Keratinocyte (primary cell): ENCODE measurements around the gene DRAP1. TPM values are rescaled to one million over a fixed set of nuclear protein-coding genes. Genes with fewer than 3 reads are reported as not detected.
A peak's percentile ranks its signal among the peaks of the same experiment; 100 is the strongest.

Source experiments
- DNase-seq: peaks from one replicate; pipeline ENCODE4 v3.0.0-alpha.2; 2011; ENCODE audit warnings: low read depth, missing footprints, low spot score
- FAIRE-seq: peaks from 2 replicates; lab custom pipeline; 2011; peaks lifted over from hg19 to GRCh38; lab: Jason Lieb, UNC
- H2AFZ ChIP-seq: 2 replicates; pipeline ENCODE4 v1.6.0; 2012; ENCODE audit warnings: low read length, control low read depth, inconsistent platforms; ENCODE audit not compliant: control insufficient read depth
- H3K27ac ChIP-seq: 2 replicates; pipeline ENCODE4 v1.5.1; 2011; ENCODE audit warnings: low read length; ENCODE audit not compliant: control insufficient read depth, insufficient read depth
- H3K27me3 ChIP-seq: 3 replicates; pipeline ENCODE4 v1.6.0; 2011; ENCODE audit warnings: low read length; ENCODE audit not compliant: control insufficient read depth, insufficient read depth; ENCODE audit errors: extremely low read depth
- H3K36me3 ChIP-seq, 2 experiments: 2 replicates in 1 of 2; 3 replicates in 1 of 2; pipeline ENCODE4 v1.5.1; 2011; ENCODE audit warnings: low read length in 2 of 2, mild to moderate bottlenecking in 1 of 2; ENCODE audit not compliant: control insufficient read depth in 2 of 2, insufficient read depth in 2 of 2; ENCODE audit errors: extremely low read depth in 1 of 2
- H3K4me1 ChIP-seq: 3 replicates; pipeline ENCODE4 v1.5.1; 2011; ENCODE audit warnings: low read length; ENCODE audit not compliant: control insufficient read depth, insufficient read depth; ENCODE audit errors: extremely low read depth
- H3K4me2 ChIP-seq: 3 replicates; pipeline ENCODE4 v1.6.0; 2011; ENCODE audit warnings: low read depth, low read length; ENCODE audit not compliant: control insufficient read depth, insufficient read depth; ENCODE audit errors: extremely low read depth
- H3K4me3 ChIP-seq, 3 experiments: fragments of 200-600 bp in 1 of 3; sonication (generic) in 1 of 3; 2 replicates in 2 of 3; 3 replicates in 1 of 3; pipeline ENCODE4 v1.5.1; 2011 to 2016; ENCODE audit warnings: low read length in 3 of 3, mild to moderate bottlenecking in 3 of 3, control low read depth in 2 of 3, inconsistent platforms in 1 of 3, low read depth in 1 of 3, mixed read lengths in 1 of 3, mixed run types in 1 of 3, moderate library complexity in 1 of 3; ENCODE audit not compliant: control insufficient read depth in 2 of 3, insufficient read depth in 2 of 3; ENCODE audit errors: extremely low read depth in 1 of 3
- H3K79me2 ChIP-seq: 2 replicates; pipeline ENCODE4 v1.6.0; 2012; ENCODE audit warnings: low read length; ENCODE audit not compliant: control insufficient read depth, insufficient read depth
- H3K9ac ChIP-seq: 3 replicates; pipeline ENCODE4 v1.6.0; 2011; ENCODE audit warnings: low read length; ENCODE audit not compliant: control insufficient read depth, insufficient read depth; ENCODE audit errors: extremely low read depth
- H3K9me1 ChIP-seq: 3 replicates; pipeline ENCODE4 v1.6.0; 2011; ENCODE audit warnings: low read length; ENCODE audit not compliant: control insufficient read depth, insufficient read depth; ENCODE audit errors: extremely low read depth
- H3K9me3 ChIP-seq: 2 replicates; pipeline ENCODE4 v1.5.1; 2012; ENCODE audit warnings: low read depth, low read length; ENCODE audit not compliant: control insufficient read depth
- H4K20me1 ChIP-seq: 3 replicates; pipeline ENCODE4 v1.6.0; 2011; ENCODE audit warnings: low read length; ENCODE audit not compliant: control insufficient read depth, insufficient read depth; ENCODE audit errors: extremely low read depth
- EZH2 ChIP-seq: IDR thresholded peaks from one replicate; pipeline ENCODE4 v1.6.1; 2012; ENCODE audit warnings: inconsistent platforms, mild to moderate bottlenecking, low read length, moderate library complexity
- dilution Hi-C: fragments of 300-500 bp; cut with MboI; formaldehyde crosslinking; loops from one replicate; pipeline ENCODE4 v1.7.0; 2020; ENCODE audit warnings: low sequenced_read_pairs; ENCODE audit not compliant: extremely low pct_ligation_motif_present
- polyA plus RNA-seq, 5 experiments: library from polyadenylated mRNA; depleted of rRNA in 3 of 5; stranded (reverse) in 3 of 5; stranded (forward) in 1 of 5; unstranded in 1 of 5; fragments of >200 nt; gene quantifications; 1 replicate in 1 of 5; 2 replicates in 3 of 5; 3 replicates in 1 of 5; pipeline versions ENCODE4 v1.2.1 to v1.2.3, GENCODE V29; 2011 to 2012; ENCODE audit warnings: missing spikeins in 2 of 5, low read depth in 1 of 5, low replicate concordance in 1 of 5
- TF ChIP-seq, protein P1 (sequence below), 3 experiments: IDR thresholded peaks in 1 of 3; conservative IDR thresholded peaks in 1 of 3; optimal IDR thresholded peaks in 1 of 3; 2 replicates in 2 of 3; 3 replicates in 1 of 3; pipeline versions ENCODE3 to v1.5.1; 2011; ENCODE audit warnings: low read length in 3 of 3, mild to moderate bottlenecking in 3 of 3, moderate library complexity in 2 of 3, control low read depth in 1 of 3, inconsistent platforms in 1 of 3; ENCODE audit not compliant: insufficient read depth in 2 of 3; ENCODE audit errors: extremely low read depth in 1 of 3

DRAP1 gene
- polyA plus RNA-seq, 1 donor (not counting 4 experiments of a cell fraction or from before 2014, with no cell fraction given) = 135 TPM

DNA sequence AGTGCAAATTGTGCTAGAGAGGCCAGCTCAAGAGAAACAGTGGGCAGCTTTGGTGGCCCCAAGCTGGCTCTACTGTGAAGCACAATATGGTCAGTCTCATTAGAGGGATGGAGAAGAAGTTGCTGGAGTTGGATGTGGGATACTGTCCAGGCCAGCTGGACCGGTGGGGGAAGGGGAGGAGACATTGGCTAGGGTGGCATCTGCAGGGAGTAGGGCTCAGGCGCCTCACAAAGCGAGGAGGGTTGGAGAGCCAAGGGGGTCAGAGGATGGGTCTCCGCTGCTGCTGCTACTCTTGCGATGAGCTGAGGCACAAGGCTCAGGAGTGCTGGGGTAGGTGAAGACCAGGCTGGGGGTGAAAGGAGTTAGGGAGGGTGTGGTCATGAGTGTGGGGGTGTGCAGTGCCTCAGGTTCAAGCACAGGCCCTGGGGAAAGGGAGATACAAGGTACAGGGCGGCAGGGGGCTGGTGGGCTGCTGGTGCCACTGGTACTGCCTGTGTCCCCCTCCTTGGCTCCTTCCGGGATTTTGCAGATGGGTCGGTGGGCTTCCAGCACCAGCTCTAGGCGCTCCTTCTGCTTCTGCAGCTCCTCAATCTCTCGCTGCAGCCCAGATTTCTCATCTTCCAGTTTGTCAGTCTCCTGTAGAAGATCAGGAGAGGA, 26.4 kb upstream of the DRAP1 start:
- dilution Hi-C loops = no loop called here
- no peak for DNase-seq
- Histone ChIP-seq H3K27me3 (no peaks in the 10 kb centered on the region), H2AFZ (no peak overlapping the region), H3K79me2 (peaks cover 47% of the 10 kb centered on the region), H3K4me1 (peaks cover 63% of the 10 kb centered on the region), H3K36me3 (peaks cover 22 to 47% of the 10 kb centered on the region in 2 experiments), H3K9me3 (no peaks in the 10 kb centered on the region), H3K9ac (peak overlapping the region; percentile 6), H3K9me1 (peaks cover 2% of the 10 kb centered on the region), H4K20me1 (peaks cover 48% of the 10 kb centered on the region), H3K4me3 (peak overlapping the region in 2 of 3 experiments; percentile 43 to 55), H3K4me2 (peak overlapping the region; percentile 74), H3K27ac (no peak overlapping the region)
- FAIRE-seq = no peak
- TF ChIP-seq, protein P1, sequence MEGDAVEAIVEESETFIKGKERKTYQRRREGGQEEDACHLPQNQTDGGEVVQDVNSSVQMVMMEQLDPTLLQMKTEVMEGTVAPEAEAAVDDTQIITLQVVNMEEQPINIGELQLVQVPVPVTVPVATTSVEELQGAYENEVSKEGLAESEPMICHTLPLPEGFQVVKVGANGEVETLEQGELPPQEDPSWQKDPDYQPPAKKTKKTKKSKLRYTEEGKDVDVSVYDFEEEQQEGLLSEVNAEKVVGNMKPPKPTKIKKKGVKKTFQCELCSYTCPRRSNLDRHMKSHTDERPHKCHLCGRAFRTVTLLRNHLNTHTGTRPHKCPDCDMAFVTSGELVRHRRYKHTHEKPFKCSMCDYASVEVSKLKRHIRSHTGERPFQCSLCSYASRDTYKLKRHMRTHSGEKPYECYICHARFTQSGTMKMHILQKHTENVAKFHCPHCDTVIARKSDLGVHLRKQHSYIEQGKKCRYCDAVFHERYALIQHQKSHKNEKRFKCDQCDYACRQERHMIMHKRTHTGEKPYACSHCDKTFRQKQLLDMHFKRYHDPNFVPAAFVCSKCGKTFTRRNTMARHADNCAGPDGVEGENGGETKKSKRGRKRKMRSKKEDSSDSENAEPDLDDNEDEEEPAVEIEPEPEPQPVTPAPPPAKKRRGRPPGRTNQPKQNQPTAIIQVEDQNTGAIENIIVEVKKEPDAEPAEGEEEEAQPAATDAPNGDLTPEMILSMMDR (optimal IDR thresholded peaks at IDR 0.05 in 1 of 3, IDR thresholded peaks at IDR 0.05 in 1 of 3, conservative IDR thresholded peaks at IDR 0.05 in 1 of 3; ENCODE audit: extremely low read depth in 1 of 3, insufficient read depth in 2 of 3, low read length in 3 of 3) = no peak
- no peak for TF ChIP-seq EZH2

DNA sequence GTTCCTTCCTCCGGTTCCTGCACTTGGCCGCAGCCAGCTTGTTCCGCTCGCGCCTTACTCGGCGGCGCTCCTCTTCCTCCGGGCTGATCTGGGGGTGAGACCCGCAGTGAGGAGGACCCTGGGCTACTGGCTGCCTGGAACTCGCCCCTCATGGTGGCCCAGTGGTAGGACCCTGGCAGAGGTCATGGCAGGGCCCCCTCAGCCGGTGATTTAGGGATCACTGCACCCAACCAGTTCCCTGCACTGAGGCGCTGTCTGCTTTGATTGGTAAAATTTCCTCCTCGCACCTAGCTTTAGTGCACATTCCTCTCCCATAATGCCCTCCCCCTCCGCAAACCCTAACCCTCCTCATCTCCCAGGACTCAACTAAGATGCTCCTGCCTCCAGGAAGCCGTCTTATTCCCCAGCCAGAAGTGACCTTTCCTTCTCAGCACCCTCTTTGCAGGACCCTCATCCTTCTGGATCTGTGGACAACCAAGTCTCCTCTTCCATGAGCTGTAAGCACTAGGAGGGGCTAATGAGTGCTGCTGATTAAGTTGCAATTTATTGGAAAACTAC, 25.1 kb upstream of the DRAP1 start:
- no peak overlapping the region for H2AFZ ChIP-seq
- TF ChIP-seq, protein P1 (optimal IDR thresholded peaks at IDR 0.05 in 1 of 3, IDR thresholded peaks at IDR 0.05 in 1 of 3, conservative IDR thresholded peaks at IDR 0.05 in 1 of 3; ENCODE audit: extremely low read depth in 1 of 3, insufficient read depth in 2 of 3, low read length in 3 of 3) = no peak
- no peak for TF ChIP-seq EZH2
- no peaks in the 10 kb centered on the region for H3K27me3 ChIP-seq
- H3K27ac ChIP-seq = no peak overlapping the region
- dilution Hi-C loops = no loop called here
- H3K4me3 ChIP-seq = no peak overlapping the region
- peaks cover 59% of the 10 kb centered on the region for H3K79me2 ChIP-seq
- H3K36me3 ChIP-seq = peaks cover 24 to 58% of the 10 kb centered on the region in 2 experiments
- peaks cover 68% of the 10 kb centered on the region for H3K4me1 ChIP-seq
- no peak for FAIRE-seq
- peaks cover 2% of the 10 kb centered on the region for H3K9me1 ChIP-seq
- peak overlapping the region; percentile 6 for H3K4me2 ChIP-seq
- H4K20me1 ChIP-seq = peaks cover 48% of the 10 kb centered on the region
- no peaks in the 10 kb centered on the region for H3K9me3 ChIP-seq
- no peak for DNase-seq
- peak overlapping the region; percentile 3 for H3K9ac ChIP-seq
